GM12878 (cell line): ENCODE results near the gene GARIN5A. TPM values are rescaled to one million over a fixed set of nuclear protein-coding genes. Genes with fewer than 3 reads are reported as not detected.
A peak's percentile ranks its signal among the peaks of the same experiment; 100 is the strongest.

Experiments
- ATAC-seq: fragments of 200-7000 bp; cut with Tn5 transposase; 3 replicates; pipeline ENCODE4 v1.9.1; 2020; ENCODE audit warnings: mild to moderate bottlenecking, moderate library complexity
- BruUV-seq: library from RNA; stranded (reverse); fragments of 400-500 nt; replicated peaks from 2 replicates; lab custom pipeline; 2021; lab: Mats Ljungman, UMichigan
- CTCF ChIA-PET: fragments of 300-600 bp; sonication (Branson Sonifier 250); formaldehyde crosslinking; extraction: SDS; loops from one replicate; lab custom pipeline; 2021; ENCODE audit warnings: inconsistent platforms; lab: Yijun Ruan, JAX
- POLR2A ChIA-PET: fragments of 350-600 bp; formaldehyde crosslinking; extraction: SDS; loops from one replicate; lab custom pipeline; 2021; ENCODE audit warnings: inconsistent platforms; lab: Charles Lee
- RAD21 ChIA-PET: fragments of 300-600 bp; sonication (Branson Sonifier 250); formaldehyde crosslinking; loops from one replicate; lab custom pipeline; 2023; ENCODE audit warnings: antibody characterized with exemption; ENCODE audit not compliant: unreplicated experiment; lab: Charles Lee
- SMC1A ChIA-PET: fragments of 300-600 bp; sonication (Branson Sonifier 250); formaldehyde crosslinking; loops from one replicate; lab custom pipeline; 2023; ENCODE audit not compliant: unreplicated experiment, uncharacterized antibody; lab: Charles Lee
- DNase-seq: peaks from one replicate; pipeline ENCODE4 v3.0.0-alpha.2; 2011; ENCODE audit warnings: low read depth, low spot score
- FAIRE-seq: peaks from 3 replicates; lab custom pipeline; 2011; peaks lifted over from hg19 to GRCh38; lab: Jason Lieb, UNC
- H2AFZ ChIP-seq: 2 replicates; pipeline ENCODE4 v1.6.0; 2011; ENCODE audit warnings: low read depth, low read length, control low read depth; ENCODE audit not compliant: control insufficient read depth
- H3K27ac ChIP-seq: 2 replicates; pipeline ENCODE4 v1.5.1; 2011; ENCODE audit warnings: control low read depth; ENCODE audit not compliant: control insufficient read depth, insufficient read depth
- H3K27me3 ChIP-seq, 2 experiments: replicated peaks in 1 of 2; 2 replicates each; pipeline versions ENCODE4 v1.6.0 to v1.6.1; 2011; ENCODE audit warnings: low read length in 1 of 2; ENCODE audit not compliant: control insufficient read depth in 2 of 2, insufficient read depth in 2 of 2
- H3K36me3 ChIP-seq, 2 experiments: 2 replicates each; pipeline ENCODE4 v1.5.1; 2011; ENCODE audit warnings: low read length in 1 of 2; ENCODE audit not compliant: control insufficient read depth in 2 of 2, insufficient read depth in 2 of 2
- H3K4me1 ChIP-seq: 2 replicates; pipeline ENCODE4 v1.6.1; 2011; ENCODE audit warnings: mild to moderate bottlenecking, low read length, moderate library complexity, mixed read lengths; ENCODE audit not compliant: control insufficient read depth, insufficient read depth
- H3K4me2 ChIP-seq: 2 replicates; pipeline ENCODE4 v1.6.0; 2011; ENCODE audit warnings: control low read depth; ENCODE audit not compliant: control insufficient read depth, insufficient read depth
- H3K4me3 ChIP-seq: fragments of 200-600 bp; sonication (generic); 2 replicates; pipeline ENCODE4 v1.5.1; 2016
- H3K79me2 ChIP-seq: 2 replicates; pipeline ENCODE4 v1.6.0; 2011; ENCODE audit warnings: low read length; ENCODE audit not compliant: control insufficient read depth, insufficient read depth
- H3K9ac ChIP-seq: 2 replicates; pipeline ENCODE4 v1.8.0; 2011; ENCODE audit warnings: low read length, control low read depth, mixed read lengths; ENCODE audit not compliant: control insufficient read depth, insufficient read depth
- H3K9me3 ChIP-seq: replicated peaks from 3 replicates; pipeline ENCODE4 v1.5.1; 2011; ENCODE audit warnings: mild to moderate bottlenecking, low read length; ENCODE audit not compliant: control insufficient read depth, insufficient read depth
- H4K20me1 ChIP-seq: 2 replicates; pipeline ENCODE4 v1.6.0; 2011; ENCODE audit not compliant: control insufficient read depth, insufficient read depth
- FOXK2 ChIP-seq: fragments of 450-650 bp; IDR thresholded peaks from 2 replicates; pipeline ENCODE4 v1.6.1; 2017; ENCODE audit warnings: mild to moderate bottlenecking, moderate library complexity
- IKZF1 ChIP-seq: fragments of 450-650 bp; conservative IDR thresholded peaks from 2 replicates; pipeline ENCODE4 v1.6.1; 2017; ENCODE audit warnings: antibody characterized with exemption, mild to moderate bottlenecking
- KLF5 ChIP-seq: fragments of 450-650 bp; IDR thresholded peaks from 2 replicates; pipeline ENCODE4 v1.6.1; 2014; ENCODE audit warnings: mild to moderate bottlenecking; ENCODE audit not compliant: partially characterized antibody
- STAT1 ChIP-seq: fragments of 450-650 bp; conservative IDR thresholded peaks from 2 replicates; pipeline ENCODE4 v1.6.1; 2014; ENCODE audit warnings: antibody characterized with exemption, mild to moderate bottlenecking
- WRNIP1 ChIP-seq: IDR thresholded peaks from 2 replicates; pipeline ENCODE4 v1.6.1; 2011; ENCODE audit warnings: low read depth, low read length, improper control_type of control experiment, borderline replicate concordance
- WGBS: methylation state at CpG from one replicate; pipeline ENCODE4 v1.1.6; 2016; ENCODE audit warnings: low lambda C conversion rate; ENCODE audit not compliant: insufficient replicate concordance, insufficient coverage; ENCODE audit errors: missing lambda C conversion rate; 5-methylcytosine and 5-hydroxymethylcytosine counted together
- in situ Hi-C: fragments of 300-500 bp; cut with MboI; formaldehyde crosslinking; loops from 9 replicates; pipeline ENCODE4 v1.14.3; 2018; ENCODE audit warnings: mixed read lengths
- intact Hi-C: fragments of 100-400 bp; cut with micrococcal nuclease; formaldehyde crosslinking; loops from one replicate; pipeline ENCODE4 v1.14.2; 2022; ENCODE audit not compliant: unreplicated experiment
- polyA plus RNA-seq, 11 experiments: library from polyadenylated mRNA; depleted of rRNA in 4 of 11; unstranded in 6 of 11; stranded (reverse) in 5 of 11; fragments of >200 nt; fragmentation: Nextera tagmentation in 4 of 11; fragmentation: Illumina TruSeq in 1 of 11; extraction: Ambion mirVana in 4 of 11; extraction: Trizol in 1 of 11; gene quantifications; 1 replicate in 1 of 11; 2 replicates in 10 of 11; pipeline versions ENCODE4 v1.2.1 to v1.2.3, GENCODE V29; 2011 to 2016; ENCODE audit warnings: inconsistent platforms in 2 of 11, missing spikeins in 2 of 11, low read depth in 1 of 11
- total RNA-seq, 4 experiments: library from RNA; depleted of rRNA in 3 of 4; stranded (reverse); fragments of >200 nt in 3 of 4; fragmentation: Illumina TruSeq in 1 of 4; extraction: Trizol in 1 of 4; gene quantifications; 2 replicates each; pipeline versions ENCODE4 v1.2.1 to v1.2.3, GENCODE V29; 2013 to 2021
- TF ChIP-seq, protein P1 (sequence below): IDR thresholded peaks from 2 replicates; pipeline ENCODE4 v1.6.1; 2012; ENCODE audit warnings: low read depth, low read length, improper control_type of control experiment
- TF ChIP-seq, protein P2 (sequence below): fragments of 450-650 bp; IDR thresholded peaks from 2 replicates; pipeline ENCODE4 v1.6.1; 2016; ENCODE audit warnings: mild to moderate bottlenecking

The GARIN5A gene
- total and polyA plus RNA-seq, 10 of the 15 experiments (the other 5 are each of a cell fraction or from before 2014, with no cell fraction given) = 0.18 to 1.2 (median 0.24) TPM; not detected in 6

DNA sequence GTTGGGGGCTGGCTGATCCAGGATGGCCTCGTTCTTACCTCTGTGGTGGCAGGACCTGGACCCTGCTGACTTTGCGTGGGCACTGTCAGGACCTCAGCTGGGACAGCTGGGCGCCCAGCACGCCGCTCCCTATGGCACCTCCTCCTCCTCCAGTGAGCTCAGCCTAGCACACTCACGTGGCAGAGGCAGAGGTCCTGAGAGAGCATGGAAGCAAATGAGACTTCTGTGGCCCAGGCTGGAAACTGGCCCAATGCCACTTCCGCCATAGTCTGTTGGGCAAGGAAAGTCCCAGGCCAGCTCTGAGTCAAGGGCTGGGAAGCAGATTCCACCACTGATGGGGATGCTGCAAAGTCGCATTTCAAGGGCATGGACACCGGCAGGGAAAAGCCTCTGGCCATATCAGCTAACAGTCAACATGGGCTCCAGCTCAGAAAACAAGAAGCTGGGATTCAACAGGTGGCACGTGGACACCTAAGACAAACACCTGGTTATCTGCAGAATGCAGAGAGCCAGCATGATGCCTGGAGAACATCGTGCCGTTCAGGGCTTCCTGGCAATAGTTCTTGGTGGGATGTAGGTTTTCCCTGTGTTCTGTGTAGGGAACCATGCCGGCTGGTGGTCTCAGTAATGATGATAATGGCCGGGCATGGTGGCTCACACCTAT lies 27.3 kb downstream of the GARIN5A start:
- ATAC-seq (no peak), FAIRE-seq (no peak), DNase-seq (no peak)
- no peak overlapping the region for H3K4me3 ChIP-seq
- H3K9ac ChIP-seq = no peak overlapping the region
- RAD21 ChIA-PET = interaction anchor here (1.1 kb wide), 1 partner anchor 84 kb away, joined by 4 read pairs; the partner anchor contains the start of gene NAPSA
- 56% methylated on average over 14 of the region's 14 CpGs for WGBS
- CTCF ChIA-PET = interaction anchor here (0.8 to 1.4 kb wide), 2 partner anchors 8 to 101 kb away, joined by 3 to 4 read pairs; no protein-coding TSS in a partner anchor
- no peaks in the 10 kb centered on the region for H3K79me2 ChIP-seq
- POLR2A ChIA-PET = interaction anchor here (0.5 to 1.1 kb wide), 3 partner anchors 11 to 17 kb away, joined by 3 to 4 read pairs (median 3); no protein-coding TSS in a partner anchor
- H3K27me3 ChIP-seq = no peaks in the 10 kb centered on the region
- no peak overlapping the region for H3K27ac ChIP-seq
- SMC1A ChIA-PET = no interaction called here
- no TSS peak for BruUV-seq
- no peak overlapping the region for H3K4me2 ChIP-seq
- in situ Hi-C loops = no loop called here
- H4K20me1 ChIP-seq = no peaks in the 10 kb centered on the region
- H3K4me1 ChIP-seq = no peaks in the 10 kb centered on the region
- H3K36me3 ChIP-seq = no peaks in the 10 kb centered on the region
- 0 out of 2 replicates have a peak, but pooled peaks have one; percentile 20 for TF ChIP-seq IKZF1
- TF ChIP-seq, protein P1, sequence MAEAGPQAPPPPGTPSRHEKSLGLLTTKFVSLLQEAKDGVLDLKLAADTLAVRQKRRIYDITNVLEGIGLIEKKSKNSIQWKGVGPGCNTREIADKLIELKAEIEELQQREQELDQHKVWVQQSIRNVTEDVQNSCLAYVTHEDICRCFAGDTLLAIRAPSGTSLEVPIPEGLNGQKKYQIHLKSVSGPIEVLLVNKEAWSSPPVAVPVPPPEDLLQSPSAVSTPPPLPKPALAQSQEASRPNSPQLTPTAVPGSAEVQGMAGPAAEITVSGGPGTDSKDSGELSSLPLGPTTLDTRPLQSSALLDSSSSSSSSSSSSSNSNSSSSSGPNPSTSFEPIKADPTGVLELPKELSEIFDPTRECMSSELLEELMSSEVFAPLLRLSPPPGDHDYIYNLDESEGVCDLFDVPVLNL = no peak
- H3K9me3 ChIP-seq = no peaks in the 10 kb centered on the region
- no peak overlapping the region for H2AFZ ChIP-seq
- intact Hi-C loops = no loop called here

DNA sequence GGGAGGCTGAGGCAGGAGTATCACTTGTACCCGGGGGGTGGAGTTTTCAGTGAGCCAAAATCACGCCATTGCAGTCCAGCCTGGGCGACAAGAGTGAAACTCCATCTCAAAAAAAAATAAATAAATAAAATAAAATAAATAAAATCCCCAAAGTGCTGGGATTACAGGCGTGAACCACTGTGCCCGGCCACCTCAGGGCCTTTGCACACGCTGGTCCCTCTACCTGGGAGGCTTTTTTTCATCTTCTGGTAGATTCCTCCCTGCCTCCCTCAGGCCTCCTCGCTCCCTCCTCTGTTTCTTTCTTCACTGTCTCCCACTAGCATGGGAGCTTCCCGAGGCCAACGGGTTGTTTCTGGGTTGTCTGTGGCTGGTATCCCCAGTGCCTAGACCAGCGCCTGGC lies 28.9 kb downstream of the GARIN5A start:
- Histone ChIP-seq H4K20me1 (no peaks in the 10 kb centered on the region), H3K9me3 (no peaks in the 10 kb centered on the region), H3K79me2 (no peaks in the 10 kb centered on the region), H2AFZ (no peak overlapping the region), H3K27me3 (no peaks in the 10 kb centered on the region), H3K4me2 (no peak overlapping the region), H3K9ac (no peak overlapping the region), H3K36me3 (no peaks in the 10 kb centered on the region), H3K4me3 (no peak overlapping the region), H3K27ac (no peak overlapping the region), H3K4me1 (no peaks in the 10 kb centered on the region)
- intact Hi-C loops = no loop called here
- RAD21 ChIA-PET = no interaction called here
- CTCF ChIA-PET = interaction anchor here (0.8 kb wide), 1 partner anchor 81 kb away, joined by 4 read pairs; no protein-coding TSS in a partner anchor
- ATAC-seq = no peak
- POLR2A ChIA-PET = interaction anchor here (1.0 to 1.2 kb wide), 2 partner anchors 12 to 72 kb away, joined by 3 read pairs; partner anchors contain the start of gene NR1H2
- FAIRE-seq = no peak
- in situ Hi-C loops = no loop called here
- no TSS peak for BruUV-seq
- no peak for DNase-seq
- SMC1A ChIA-PET = interaction anchor here (1.2 kb wide), 1 partner anchor 82 kb away, joined by 3 read pairs; no protein-coding TSS in a partner anchor
- TF ChIP-seq STAT1 (no peak), WRNIP1 (no peak), KLF5 (no peak), FOXK2 (no peak)
- TF ChIP-seq, protein P2, sequence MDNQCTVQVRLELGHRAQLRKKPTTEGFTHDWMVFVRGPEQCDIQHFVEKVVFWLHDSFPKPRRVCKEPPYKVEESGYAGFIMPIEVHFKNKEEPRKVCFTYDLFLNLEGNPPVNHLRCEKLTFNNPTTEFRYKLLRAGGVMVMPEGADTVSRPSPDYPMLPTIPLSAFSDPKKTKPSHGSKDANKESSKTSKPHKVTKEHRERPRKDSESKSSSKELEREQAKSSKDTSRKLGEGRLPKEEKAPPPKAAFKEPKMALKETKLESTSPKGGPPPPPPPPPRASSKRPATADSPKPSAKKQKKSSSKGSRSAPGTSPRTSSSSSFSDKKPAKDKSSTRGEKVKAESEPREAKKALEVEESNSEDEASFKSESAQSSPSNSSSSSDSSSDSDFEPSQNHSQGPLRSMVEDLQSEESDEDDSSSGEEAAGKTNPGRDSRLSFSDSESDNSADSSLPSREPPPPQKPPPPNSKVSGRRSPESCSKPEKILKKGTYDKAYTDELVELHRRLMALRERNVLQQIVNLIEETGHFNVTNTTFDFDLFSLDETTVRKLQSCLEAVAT = no peak
- 57% methylated on average over 10 of the region's 10 CpGs for whole genome bisulfite sequencing
